ENCODE results near the gene AKR1D1.

- TF ChIP-seq REST (IDR thresholded peaks at IDR 0.05; ENCODE audit: low read depth) (no peak), EGR1 (IDR thresholded peaks at IDR 0.05) (no peak), FOXM1 (IDR thresholded peaks at IDR 0.05; ENCODE audit: borderline replicate concordance, low read depth) (no peak), TAF1 (IDR thresholded peaks at IDR 0.05; ENCODE audit: low read depth) (no peak), EP300 (IDR thresholded peaks at IDR 0.05; ENCODE audit: borderline replicate concordance) (no peak), USF1 (IDR thresholded peaks at IDR 0.05) (no peak), NFIC (IDR thresholded peaks at IDR 0.05) (no peak), CREB1 (IDR thresholded peaks at IDR 0.05; ENCODE audit: low read depth) (no peak), TCF12 (IDR thresholded peaks at IDR 0.05; ENCODE audit: low read depth) (no peak), RAD21 (IDR thresholded peaks at IDR 0.05; ENCODE audit: low read depth) (no peak), YY1 (IDR thresholded peaks at IDR 0.05; ENCODE audit: low read depth) (no peak), CEBPB (IDR thresholded peaks at IDR 0.05) (no peak), MAX (IDR thresholded peaks at IDR 0.05) (no peak), ZBTB7A (IDR thresholded peaks at IDR 0.05; ENCODE audit: low read depth) (no peak)
Measured at GRCh38 chr7:138032186-138032585, 44.1 kb upstream of the AKR1D1 start.
